ENCODE results near the gene CCDC33.

The CCDC33 gene

DNA sequence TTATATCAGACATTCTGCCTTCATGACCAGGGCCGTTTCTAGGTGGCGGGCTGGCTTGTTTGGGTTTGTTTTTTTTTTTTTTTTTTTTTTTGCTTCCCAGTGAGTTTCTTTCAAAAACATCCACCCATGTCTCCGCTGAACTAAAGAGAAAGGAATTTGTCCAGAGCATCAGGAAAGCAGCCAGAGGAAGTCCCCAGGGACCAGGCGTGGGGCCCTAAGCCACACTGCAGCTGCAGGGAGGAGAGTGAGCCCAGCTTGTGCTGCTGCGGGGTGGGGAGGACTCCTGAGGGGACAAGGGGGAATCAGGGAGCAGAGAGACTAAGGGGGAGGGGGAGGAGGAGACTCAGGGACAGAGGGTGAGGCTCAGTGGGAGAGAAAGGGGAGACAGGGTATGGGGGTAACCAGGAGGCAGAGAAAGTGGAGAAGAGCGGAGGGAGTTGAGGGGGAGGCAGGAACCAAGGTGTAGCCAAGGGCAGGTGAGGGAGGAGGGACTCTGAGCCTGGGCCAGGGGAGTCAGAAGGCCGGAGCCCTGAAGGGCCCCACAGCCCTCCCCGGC is 81.8 kb downstream of the CCDC33 start:
- DNase-seq = no peak

DNA sequence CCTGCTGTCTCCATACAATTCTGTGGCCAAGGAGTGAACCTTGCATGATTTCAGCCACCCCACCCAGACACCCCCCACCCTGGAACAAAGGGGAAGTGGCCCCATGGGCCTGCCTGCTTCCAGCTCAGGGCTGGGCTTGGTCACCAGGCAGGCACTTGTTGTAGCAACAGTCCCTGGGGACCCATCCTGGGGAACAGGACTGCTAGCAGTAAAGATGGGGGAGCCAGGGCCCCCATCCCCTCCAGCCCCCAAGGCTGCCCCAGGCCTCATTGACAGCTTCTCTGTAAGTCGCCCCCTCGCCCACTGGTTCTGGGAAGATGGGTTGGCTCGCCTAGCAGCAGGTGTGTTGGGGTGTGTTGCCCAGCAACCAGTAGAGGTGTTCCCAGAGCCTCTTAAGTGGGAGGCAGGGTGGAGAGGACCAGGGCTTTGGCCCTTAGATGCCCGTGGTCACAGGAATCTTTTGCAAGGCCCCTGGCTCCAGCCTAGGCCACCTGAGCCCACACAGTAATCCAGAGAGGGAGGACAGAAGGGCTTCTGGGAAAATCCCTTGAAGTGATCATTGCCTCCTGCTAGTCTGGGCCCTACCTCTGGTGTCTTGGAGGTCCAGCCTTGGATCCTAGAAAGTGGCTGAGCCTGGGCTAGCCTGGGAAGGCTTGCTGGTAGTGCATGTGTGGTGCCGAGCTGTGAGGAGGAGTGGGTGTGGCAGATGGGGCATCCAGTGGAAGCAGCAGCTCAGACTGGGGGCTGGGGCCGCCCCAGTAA is 82.4 kb downstream of the CCDC33 start:
- DNase-seq = no peak

- no peak for DNase-seq
Measured at GRCh38 chr15:74319138-74319460, 83.0 kb downstream of the CCDC33 start.

GRCh38 chr15:74319596-74320351 is 83.6 kb downstream of the CCDC33 start:
- no peak for DNase-seq

DNA sequence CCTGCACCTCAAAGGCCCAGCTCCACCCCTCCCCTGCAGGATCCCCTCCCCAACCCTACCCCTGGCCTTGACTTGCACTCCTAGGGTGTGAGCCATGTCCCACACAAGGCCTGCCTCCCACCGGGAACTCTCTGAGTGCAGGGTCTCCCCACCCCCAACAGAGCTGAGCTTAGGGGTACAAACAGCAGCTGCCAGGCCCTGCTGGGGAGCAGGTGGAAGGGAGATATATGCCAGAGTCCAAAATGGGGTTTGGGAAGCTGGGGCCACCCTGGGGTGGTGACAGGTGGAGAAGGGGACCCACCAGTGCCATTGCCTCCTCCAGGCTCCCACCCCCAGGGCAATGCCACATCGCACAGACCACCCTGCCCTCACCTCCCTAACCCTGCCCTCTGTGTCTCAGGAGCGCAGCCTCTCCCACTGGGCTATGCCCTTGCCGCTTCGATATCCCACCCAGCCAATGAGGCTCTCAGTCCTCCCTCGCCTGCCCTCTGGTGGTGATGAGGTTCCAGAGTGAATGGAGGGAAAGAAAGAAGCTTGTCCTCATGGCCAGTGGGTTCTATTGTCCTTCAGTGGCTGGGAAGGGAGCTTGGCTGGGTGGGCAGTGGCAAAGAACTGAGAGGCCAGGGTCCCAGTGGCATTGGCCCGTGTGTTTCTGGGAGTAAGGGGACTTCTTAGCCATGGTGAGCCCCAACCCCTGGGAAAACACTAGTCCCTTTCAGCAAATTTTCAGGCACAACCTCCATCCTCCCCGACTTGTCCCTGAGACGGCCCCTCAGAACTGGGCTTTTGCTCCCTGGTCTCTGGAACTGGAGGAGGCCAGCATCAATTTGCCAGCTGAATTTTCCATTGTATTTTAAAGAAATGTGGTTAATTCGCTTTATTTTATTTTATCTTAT is 84.5 kb downstream of the CCDC33 start:
- DNase-seq = no peak

DNA sequence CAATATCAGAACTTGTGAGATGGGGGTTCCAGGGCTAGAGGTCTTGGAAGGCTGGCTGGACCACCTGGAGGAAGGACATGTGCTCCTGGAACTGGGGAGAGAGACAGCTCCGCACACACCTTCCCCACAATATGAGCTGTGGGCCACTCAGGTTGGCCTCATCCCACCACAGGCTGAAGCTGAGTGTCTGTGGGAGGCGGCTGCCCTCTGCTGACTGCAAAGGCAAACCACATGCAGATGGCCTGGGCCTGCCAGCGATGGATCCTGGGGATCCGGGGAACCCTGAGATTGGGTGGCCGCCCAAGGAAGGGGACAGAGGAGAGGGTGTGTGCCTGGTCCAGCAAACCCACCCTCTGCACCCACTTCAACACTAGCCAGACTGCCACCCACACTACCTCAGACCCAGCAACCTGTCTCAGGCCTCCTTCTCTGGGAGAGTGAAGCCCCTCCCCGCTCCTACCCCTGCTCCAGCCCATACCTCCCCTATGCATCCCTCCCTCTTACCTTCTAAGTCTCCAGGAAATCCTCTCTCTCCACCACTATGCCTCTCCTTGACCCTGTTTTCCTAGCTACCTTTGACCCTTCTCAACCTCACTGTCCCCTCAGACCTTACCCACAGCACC is 86.5 kb downstream of the CCDC33 start:
- DNase-seq = no peak

- no peak for DNase-seq
Measured at GRCh38 chr15:74324714-74325113, 88.6 kb downstream of the CCDC33 start.

GRCh38 chr15:74326746-74327145 is 90.6 kb downstream of the CCDC33 start:
- no peak for DNase-seq

DNA sequence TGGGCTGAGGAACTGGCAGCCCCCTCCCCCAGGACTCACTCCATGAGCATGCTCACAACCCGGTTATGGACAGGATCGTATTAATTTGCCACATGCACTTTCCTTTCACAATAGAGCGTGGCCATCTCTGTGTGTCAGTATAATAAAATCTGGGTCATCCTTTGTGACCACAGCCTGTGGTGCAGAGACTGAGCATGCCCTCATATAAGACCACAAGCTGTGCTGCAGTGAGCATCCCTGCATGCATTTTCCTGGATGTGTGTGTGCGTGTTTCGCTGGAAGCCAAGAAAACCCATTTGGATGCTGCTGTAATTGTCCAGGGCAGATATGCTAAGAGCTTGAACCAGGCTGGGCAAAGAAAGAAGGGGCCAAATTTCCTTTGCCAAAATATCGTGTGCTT is 91.6 kb downstream of the CCDC33 start:
- no peak for DNase-seq

GRCh38 chr15:74328331-74329056 is 92.4 kb downstream of the CCDC33 start:
- DNase-seq = no peak

DNA sequence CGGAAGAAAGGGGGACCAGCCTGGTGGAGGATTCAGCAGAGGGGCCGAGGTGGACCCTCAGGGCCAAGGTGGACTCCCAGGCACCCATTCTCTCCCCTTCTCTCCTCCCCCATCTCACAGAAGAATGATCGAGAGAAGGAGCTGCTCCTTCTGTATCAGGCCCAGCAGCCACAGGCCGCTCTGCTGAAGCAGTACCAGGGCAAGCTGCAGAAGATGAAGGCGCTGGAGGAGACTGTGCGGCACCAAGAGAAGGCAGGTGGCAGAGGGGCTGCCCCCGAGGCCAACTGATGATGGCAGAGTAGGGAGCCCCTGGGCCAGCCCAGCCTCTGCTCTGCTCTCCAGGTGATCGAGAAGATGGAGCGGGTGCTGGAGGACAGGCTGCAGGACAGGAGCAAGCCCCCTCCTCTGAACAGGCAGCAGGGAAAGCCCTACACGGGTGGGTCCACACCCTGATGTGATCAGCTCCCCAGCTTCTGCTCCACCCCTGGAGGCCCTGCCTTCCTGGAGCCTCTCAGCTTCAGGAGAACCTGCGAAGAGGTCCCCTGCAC is 94.8 kb downstream of the CCDC33 start:
- no peak for DNase-seq

DNA sequence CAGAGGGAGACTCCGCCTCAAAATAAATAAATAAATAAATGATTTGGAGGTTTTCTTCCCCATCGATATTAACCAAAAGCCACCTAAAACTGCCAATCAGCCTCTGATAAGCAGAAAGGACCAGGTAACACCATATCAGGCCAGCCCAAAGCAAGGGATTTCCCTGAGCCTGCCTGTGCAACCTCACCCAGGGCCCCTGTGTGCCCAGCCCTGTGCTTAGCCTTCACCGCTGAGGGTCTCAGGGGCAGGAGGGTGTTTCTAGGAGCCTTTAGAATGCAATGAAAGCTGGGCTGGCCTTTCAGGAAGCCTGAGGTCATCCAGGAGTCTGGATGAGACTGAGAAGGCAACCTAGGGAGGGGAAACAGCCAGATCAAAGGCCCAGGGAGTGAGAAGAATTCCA is 95.9 kb downstream of the CCDC33 start:
- no peak for DNase-seq

GRCh38 chr15:74332611-74333010 is 96.5 kb downstream of the CCDC33 start:
- DNase-seq = no peak

DNA sequence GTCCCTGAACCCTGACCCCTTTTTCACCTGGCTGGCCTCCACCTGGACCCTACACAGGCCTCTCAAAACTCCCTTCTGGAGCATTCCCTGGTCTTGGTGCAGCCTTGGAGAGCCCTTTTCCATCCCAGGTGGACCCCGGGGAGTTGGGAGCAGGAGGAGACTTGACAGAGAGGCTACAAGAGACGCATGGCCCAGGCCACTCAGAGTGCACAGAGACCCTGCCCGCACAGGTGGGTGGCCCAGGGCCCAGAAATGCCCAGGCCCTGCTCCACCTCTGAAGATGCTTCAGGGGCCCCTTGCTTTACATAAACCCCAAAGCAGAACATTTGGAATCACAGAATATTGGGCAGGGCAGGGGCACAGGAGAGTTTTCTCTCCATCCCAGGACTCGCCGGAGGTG is 97.0 kb downstream of the CCDC33 start:
- DNase-seq = no peak

DNA sequence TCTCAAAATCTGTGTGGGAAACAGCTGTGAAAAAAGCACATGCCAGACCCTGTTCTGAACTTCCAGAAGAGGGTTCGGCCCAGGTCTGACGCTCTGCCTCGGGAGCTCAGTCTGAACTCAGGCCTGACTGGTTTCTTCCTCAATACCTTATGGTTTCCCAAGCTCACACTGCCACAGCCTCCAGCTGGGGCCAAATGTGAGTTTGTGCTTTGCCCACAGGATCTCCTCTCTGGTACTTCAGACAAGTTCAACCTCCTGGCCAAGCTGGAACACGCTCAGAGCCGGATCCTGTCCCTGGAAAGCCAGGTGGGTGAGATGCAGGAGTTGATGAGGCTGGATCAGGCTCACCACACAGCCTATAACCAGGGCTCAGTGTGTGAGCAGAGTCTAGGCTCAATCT is 97.5 kb downstream of the CCDC33 start:
- DNase-seq = no peak

- DNase-seq = no peak
Measured at GRCh38 chr15:74334127-74334526, 98.0 kb downstream of the CCDC33 start.

GRCh38 chr15:74335396-74335795 is 99.3 kb downstream of the CCDC33 start:
- no peak for DNase-seq

GRCh38 chr15:74336061-74337005 is 100.2 kb downstream of the CCDC33 start:
- DNase-seq = no peak

- DNase-seq = no peak
Measured at GRCh38 chr15:74337146-74337545, 101.0 kb downstream of the CCDC33 start.

GRCh38 chr15:74337607-74338211 is 101.6 kb downstream of the CCDC33 start:
- DNase-seq = no peak
